ENCODE measurements around the gene EIF1AX.

- no peak for TF ChIP-seq EZH2phosphoT487 (IDR thresholded peaks at IDR 0.05; ENCODE audit: borderline replicate concordance, low read depth, low read length)
- TF ChIP-seq, protein P1, sequence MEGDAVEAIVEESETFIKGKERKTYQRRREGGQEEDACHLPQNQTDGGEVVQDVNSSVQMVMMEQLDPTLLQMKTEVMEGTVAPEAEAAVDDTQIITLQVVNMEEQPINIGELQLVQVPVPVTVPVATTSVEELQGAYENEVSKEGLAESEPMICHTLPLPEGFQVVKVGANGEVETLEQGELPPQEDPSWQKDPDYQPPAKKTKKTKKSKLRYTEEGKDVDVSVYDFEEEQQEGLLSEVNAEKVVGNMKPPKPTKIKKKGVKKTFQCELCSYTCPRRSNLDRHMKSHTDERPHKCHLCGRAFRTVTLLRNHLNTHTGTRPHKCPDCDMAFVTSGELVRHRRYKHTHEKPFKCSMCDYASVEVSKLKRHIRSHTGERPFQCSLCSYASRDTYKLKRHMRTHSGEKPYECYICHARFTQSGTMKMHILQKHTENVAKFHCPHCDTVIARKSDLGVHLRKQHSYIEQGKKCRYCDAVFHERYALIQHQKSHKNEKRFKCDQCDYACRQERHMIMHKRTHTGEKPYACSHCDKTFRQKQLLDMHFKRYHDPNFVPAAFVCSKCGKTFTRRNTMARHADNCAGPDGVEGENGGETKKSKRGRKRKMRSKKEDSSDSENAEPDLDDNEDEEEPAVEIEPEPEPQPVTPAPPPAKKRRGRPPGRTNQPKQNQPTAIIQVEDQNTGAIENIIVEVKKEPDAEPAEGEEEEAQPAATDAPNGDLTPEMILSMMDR (conservative IDR thresholded peaks at IDR 0.05; ENCODE audit: low read length): no peak
Observed at GRCh38 chrX:20130357-20130756, 11.3 kb downstream of the EIF1AX start.

Measured in OCI-LY7 (cell line).